Measurements from ENCODE around the gene STX16.

DNA sequence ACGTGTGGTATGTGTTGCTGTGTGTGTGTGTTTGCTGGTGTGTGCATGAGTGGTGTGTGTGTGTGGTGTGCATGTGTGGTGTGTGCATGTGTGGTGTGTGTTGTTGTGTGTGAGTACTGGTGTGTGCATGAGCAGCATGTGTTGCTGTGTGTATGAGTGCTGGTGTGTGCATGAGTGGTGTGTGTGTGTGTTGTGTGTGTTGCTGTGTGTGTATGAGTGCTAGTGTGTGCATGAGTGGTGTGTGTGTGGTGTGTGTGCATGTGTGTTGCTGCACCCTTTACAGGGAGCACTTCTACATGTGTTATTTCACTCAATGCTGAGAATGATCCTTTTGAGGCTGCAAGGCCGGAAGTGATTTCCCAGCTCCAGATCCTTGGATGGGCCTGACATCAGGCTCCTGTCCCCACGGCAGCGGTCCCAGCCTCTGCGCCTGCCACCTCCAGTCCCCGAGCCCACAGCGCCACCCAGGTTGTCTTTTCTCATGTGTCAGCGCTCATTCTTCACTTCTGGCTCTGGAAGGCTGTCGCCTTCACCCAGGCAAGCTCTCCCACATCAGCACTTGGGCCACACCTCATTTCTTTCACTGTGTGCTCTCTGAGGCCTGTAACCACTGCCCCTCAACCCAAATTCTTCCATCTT is 44.1 kb downstream of the STX16 start:
- TF ChIP-seq, protein P1, sequence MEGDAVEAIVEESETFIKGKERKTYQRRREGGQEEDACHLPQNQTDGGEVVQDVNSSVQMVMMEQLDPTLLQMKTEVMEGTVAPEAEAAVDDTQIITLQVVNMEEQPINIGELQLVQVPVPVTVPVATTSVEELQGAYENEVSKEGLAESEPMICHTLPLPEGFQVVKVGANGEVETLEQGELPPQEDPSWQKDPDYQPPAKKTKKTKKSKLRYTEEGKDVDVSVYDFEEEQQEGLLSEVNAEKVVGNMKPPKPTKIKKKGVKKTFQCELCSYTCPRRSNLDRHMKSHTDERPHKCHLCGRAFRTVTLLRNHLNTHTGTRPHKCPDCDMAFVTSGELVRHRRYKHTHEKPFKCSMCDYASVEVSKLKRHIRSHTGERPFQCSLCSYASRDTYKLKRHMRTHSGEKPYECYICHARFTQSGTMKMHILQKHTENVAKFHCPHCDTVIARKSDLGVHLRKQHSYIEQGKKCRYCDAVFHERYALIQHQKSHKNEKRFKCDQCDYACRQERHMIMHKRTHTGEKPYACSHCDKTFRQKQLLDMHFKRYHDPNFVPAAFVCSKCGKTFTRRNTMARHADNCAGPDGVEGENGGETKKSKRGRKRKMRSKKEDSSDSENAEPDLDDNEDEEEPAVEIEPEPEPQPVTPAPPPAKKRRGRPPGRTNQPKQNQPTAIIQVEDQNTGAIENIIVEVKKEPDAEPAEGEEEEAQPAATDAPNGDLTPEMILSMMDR (conservative IDR thresholded peaks at IDR 0.05), result no peak
- TF ChIP-seq ZFX (IDR thresholded peaks at IDR 0.05), result no peak
